HG03066 (cell line): Measurements from ENCODE around the gene HOXB5.

Experiments
- ATAC-seq: cut with Tn5 transposase; IDR thresholded peaks from one replicate; pipeline ENCODE4 v1.9.1; 2021; ENCODE audit warnings: low read depth; ENCODE audit not compliant: unreplicated experiment

Gene HOXB5

GRCh38 chr17:48630009-48630924, 36.7 kb upstream of the HOXB5 start:
- no peak for ATAC-seq

GRCh38 chr17:48629411-48629759, 35.8 kb upstream of the HOXB5 start:
- ATAC-seq: no peak

GRCh38 chr17:48628649-48629410, 35.3 kb upstream of the HOXB5 start:
- no peak for ATAC-seq

DNA sequence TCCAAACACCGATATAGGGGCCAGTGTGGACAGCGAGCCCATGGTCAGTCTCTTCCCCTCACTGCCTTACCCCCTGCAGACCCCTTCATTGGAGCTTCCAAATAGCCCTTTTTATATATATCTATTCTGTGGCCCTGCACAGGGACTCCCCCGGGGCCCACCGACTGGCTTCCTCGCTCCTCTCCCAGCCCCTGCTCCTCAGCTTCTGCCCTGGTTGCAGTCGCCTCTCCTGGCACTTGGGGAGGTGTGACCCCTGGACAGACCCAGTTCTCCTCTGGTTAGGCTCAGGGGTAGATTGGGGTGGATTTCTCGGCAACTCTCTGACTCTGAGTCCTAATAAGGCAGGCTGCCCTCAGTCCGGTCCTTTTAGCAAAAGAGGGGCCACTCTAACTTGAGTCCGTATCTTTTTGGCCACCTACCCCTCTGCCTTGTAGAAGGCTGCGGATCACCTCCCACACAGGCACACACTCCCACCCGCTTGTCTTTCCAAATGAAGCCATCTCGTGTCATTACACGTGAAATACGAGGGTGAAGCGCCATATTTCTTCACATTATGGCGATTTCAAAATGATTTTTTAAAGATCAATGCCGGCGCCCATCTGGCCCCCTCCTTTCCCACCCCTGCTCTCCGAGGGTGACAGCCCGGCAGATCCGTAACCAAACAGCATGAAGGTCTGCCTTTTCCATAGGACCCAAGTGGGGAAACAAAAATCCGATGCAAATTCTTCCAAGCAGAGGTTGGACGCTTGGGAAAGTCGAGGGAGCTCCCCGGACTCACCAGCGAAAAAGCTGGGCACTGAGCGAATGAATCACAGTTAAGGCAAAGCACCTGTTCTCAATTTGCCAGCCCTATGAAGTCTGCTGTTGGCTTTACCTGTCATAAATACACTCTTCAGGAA, 34.3 kb upstream of the HOXB5 start:
- ATAC-seq: no peak

DNA sequence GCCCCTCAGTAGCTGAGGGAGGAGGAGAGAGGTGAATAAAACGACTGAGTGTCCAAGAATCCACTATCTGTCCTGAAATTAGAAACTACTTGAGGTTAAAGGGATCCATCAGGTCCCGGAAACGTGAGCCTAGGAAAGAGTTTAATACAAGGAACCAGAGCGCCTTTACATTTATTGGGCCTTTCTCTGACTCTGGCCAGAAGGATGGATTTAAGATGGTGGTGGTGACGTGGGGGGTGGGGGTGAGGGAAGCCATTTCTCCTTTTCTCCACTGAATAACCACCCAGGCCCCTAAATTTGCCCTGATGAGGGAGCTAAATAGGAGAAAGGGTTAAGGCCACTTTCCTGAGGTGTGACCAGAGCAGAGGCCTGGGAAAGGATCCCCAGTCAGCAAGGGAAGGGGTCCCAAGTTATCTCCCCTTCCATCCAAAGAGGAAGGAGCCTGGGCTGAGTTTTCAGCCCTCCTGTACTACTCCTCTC, 33.6 kb upstream of the HOXB5 start:
- ATAC-seq: no peak

DNA sequence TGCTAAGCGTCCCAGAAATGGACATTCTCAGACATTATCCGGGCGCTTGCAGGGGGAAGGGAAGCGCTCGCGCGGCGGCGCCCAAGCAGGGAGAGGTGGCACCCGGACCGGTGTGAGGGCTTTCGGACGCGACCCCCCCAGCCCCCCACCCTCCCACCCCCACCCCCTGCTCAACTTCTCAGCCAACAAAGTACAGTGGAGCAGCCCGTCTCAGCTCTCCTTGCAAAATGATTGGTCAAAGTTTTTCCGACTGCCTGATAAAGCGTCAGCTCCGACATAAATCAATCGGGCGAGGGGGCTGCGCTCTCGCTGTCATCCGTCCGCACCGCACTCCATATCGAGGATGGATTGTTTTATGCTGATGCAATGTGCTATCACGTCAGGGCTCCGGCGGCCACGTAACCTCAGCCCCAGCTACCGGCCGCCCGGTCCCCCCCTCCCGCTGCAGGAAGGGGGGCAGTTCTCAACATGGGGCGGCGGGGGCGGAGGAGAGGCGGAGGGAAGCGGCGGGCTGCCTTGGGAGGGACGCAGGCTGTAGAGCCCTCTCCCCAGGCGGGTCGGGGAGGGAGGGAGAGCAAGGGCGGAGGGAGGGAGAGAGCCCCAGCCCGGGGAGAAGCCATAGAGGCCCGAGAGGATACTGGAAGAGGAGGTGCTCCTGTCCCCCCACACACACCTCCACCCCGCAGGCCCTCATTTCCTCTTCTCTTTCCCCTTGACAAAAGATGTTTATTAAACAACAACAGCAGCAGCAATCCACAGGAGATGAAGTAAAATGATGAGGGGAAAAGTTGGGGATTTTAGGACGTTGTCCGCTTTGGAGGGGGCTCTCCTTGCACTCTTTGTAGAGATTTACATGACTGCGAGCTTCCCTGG, 32.9 kb upstream of the HOXB5 start, which contains the start of gene HOXB9:
HOXB9 (minus strand) TSS at position 114 of the 873 bp plus-strand sequence; CDS start at position 25, 89 bp downstream.
- no peak for ATAC-seq

DNA sequence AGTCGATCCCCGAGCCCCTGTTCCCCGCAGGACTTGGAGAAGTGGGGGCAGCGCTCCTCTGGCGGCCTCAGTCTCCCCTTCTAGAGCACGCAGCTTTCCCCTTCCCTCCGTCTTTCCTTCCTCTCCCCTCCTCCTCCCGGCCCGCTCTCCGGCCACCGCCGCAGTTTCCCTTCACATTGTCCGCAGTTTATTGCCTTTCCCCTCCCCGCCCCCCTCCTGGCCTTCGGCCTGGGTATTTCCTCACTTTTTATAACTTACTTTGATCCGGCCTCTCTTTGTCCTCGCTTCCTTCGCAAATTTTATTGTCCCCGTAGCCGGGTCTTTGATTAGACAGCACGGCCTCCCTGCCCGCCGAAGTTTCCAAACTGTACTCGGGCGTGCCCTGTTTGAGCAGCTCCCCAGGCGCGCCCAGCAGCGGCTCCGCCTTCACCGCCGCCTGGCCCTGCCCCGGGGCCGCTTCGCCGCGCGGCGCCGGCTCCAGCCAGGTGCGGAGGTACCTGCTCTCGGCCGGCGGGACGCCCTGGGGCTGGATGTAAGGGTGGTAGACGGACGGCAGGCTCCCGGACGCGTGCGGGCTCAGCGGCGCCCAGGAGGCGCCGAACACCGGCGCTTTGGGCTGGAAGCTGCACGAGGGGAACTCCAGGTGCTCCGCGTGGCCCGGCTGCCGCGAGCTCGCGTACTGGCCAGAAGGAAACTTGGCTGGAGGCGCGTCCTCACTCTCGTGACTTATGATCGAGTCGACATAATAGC, 32.1 kb upstream of the HOXB5 start:
- ATAC-seq: no peak

- no peak for ATAC-seq
These were observed 31.2 kb upstream of the HOXB5 start for GRCh38 chr17:48624544-48625494.

GRCh38 chr17:48624118-48624517, 30.5 kb upstream of the HOXB5 start:
- ATAC-seq: no peak

GRCh38 chr17:48623583-48623982, 30.0 kb upstream of the HOXB5 start:
- no peak for ATAC-seq

GRCh38 chr17:48622857-48623256, 29.3 kb upstream of the HOXB5 start:
- ATAC-seq: no peak

GRCh38 chr17:48621410-48622392, 28.1 kb upstream of the HOXB5 start:
- no peak for ATAC-seq

DNA sequence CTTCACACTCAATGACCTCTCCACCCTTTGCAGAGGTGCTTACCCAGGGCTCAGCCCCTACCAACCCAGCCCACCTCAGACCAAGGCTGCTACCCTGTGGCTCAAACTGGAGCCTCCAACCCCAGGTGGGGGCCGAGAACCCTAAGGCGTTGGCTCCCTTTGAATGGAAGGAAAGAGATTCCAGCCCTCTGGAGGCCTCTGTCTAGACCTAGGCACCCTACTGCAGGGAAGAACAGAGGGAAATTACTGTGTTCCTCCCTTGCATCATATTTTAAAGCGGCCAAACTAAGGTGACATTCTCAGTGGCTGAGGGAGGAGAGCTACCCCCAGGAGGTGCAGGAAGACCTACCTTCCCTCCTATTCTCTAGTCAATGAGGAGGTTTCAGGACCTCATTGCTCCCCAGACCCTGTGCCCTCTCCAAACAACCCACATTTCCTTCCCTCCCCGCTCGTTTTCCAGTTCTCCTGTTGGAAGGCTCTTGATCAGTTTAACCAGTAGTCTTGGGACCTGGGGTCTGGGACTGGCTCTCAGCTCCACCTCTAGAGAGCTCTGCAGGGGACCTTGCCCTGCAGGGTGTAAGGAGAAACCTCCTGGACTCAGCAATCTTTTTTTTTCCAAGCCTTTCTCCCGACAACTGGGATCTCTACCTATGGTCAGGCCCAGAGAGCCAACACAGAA, 27.0 kb upstream of the HOXB5 start:
- no peak for ATAC-seq

DNA sequence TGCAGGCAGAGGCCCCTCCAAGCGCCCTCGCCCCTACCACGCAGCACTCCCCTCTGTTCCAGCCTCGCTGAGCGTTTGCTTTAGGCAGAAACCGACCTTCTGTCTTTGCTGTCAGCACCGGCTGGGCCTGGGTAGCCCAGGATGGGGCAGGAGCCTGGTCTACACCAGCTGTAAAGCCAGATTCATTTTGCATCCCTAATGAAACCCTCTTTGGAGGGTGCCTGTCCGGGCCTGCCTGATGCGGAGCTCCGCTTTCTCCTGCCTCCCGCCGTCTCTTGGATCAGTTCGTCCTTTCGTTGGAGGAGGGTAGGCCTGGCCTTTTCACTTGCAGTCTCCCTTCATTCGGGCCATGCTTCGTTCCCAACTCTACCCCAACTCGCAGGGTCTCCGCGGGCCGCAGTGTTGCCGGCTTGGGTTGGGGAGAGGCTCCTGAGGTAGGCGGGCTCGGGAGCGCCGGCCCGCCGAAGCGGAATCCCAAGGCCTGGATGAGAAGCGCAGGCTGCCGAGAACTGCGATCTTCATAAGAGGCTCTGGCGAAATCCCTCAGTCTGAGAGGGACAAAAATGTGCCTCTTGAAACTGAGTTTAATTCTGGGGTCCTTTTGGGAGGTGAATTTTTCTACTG, 26.4 kb upstream of the HOXB5 start:
- ATAC-seq: no peak

- no peak for ATAC-seq
These were observed 24.8 kb upstream of the HOXB5 start for GRCh38 chr17:48618256-48618896.
